GM18909 (cell line): Measurements from ENCODE around the gene CAV1.
A peak's percentile ranks its signal among the peaks of the same experiment; 100 is the strongest.

Experiments
- ATAC-seq: cut with Tn5 transposase; IDR thresholded peaks from one replicate; pipeline ENCODE4 v1.9.1; 2021; ENCODE audit warnings: mild to moderate bottlenecking; ENCODE audit not compliant: unreplicated experiment, poor library complexity

CAV1 gene

GRCh38 chr7:116527521-116527920 is 2.7 kb downstream of the CAV1 start:
- no peak for ATAC-seq

- ATAC-seq: no peak
Measured at GRCh38 chr7:116528008-116528789, 3.4 kb downstream of the CAV1 start.

GRCh38 chr7:116529250-116529649 is 4.4 kb downstream of the CAV1 start:
- no peak for ATAC-seq

DNA sequence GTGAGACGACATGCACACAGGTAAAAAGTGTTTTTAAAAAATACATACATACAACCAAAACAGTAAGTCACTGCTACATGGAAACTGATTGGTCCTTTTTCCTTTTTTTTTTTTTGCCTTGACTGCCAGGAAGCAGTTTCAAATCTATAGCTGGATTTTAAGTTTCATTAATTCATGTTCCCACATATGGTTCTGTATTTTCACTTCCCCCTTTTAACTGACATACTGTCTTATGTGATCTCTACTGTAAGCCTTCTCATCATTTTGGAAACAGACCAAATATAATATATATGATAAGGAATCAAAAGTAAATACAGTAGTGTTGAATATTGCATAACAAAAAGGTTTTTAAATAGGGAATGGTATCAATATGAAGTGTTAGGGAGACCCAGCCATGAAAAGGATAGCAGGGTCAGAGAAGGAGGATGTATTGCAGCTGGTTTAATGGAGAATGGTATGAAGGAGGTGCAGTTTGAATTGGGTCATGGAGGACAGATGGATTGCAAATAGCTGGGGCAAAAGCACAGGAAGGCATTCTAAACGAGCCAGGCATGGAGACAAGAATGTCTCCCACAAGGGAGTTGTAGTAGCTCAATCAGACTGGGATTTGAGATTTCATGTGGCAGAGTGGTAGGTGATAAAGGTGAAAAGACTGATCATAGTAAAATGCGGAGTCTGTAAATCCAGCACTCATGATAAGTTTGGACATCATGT is 5.4 kb downstream of the CAV1 start:
- no peak for ATAC-seq

DNA sequence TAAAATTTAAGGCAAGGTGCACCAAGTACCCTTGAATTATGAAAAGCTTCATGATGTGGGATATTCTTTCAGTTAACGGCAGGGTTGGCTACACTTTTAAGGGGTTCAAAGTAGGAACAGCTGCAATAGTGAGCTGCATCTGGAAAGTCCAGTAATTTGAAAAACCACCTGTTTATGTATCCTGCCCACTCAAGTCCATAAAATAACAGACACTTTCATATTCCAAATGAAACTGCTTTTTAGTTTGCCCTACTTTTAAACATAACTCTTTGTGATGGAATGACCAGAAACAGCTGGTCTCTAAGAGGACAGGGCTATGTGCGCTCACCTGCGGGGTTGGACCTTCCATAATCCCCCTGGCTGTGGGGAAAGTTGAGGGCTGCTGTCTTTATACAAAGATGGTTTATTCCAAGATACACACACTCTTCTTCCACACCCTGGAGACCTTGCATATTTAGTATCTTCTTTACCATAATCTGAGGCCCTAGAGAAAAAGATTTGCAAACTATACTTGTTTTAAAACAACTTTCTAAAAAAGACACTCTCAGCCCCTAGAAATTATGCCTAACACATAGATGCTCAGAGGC is 7.4 kb downstream of the CAV1 start:
- ATAC-seq: no peak

GRCh38 chr7:116534790-116535189 is 10.0 kb downstream of the CAV1 start:
- no peak for ATAC-seq

GRCh38 chr7:116535416-116535815 is 10.6 kb downstream of the CAV1 start:
- ATAC-seq: no peak

GRCh38 chr7:116538138-116538537 is 13.3 kb downstream of the CAV1 start:
- no peak for ATAC-seq

DNA sequence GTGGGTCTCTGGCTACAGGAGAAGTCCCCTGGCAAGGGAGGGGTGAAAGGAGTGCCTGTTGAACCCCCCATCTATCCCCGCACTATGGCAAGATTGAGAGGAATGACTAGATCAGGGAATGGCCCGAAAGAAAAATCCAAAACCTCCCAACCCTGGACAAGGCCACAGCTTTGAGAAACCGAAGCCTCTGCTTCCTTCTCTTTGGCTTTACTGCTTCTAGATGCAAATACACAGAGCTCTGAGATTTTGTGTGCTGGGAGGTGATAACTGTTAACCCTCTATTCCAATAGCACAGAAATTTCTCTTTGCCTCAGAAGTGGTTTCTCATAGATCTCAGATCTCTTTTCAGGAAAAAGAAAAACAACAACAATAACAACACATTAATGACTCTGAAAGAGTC is 15.0 kb downstream of the CAV1 start:
- no peak for ATAC-seq

- no peak for ATAC-seq
Measured at GRCh38 chr7:116540743-116541142, 15.9 kb downstream of the CAV1 start.

DNA sequence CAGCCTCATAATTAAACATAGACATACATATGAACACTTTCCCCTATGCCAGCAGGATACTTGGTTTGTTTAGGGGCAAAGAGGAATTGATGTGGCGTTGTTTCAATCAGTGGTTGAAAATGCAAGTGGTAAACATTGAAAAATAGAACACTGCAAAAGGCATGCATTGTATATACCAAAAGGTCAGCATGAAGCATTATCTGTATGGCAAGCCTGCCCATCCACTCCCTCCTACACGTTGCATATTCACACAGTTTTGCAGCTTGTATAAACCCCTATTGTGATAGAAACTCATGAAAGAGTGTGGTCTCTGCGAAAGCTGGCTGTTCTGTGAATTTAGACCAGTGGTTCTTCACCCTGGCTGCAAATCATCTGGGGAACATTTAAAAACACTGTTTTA is 17.1 kb downstream of the CAV1 start:
- ATAC-seq: no peak

GRCh38 chr7:116542618-116543017 is 17.8 kb downstream of the CAV1 start:
- no peak for ATAC-seq

DNA sequence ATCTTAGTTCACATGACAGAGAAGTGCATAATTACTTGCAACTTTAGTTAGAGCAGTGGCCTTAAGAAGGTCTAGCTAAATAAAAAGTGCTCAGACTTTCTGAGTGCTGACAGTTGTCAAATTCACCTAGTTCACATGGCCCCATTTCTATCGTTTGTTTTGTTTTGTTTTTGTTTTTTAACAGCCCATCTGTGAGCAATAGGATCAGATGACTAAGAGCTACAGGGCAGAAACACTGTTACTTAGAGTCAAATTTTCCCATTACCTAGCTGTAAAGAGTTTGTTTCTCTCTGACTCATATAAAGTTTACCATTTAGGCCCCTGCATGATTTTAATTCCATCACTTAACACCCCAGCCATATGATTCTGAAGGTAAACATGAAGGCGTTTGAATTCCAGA is 18.8 kb downstream of the CAV1 start:
- no peak for ATAC-seq

DNA sequence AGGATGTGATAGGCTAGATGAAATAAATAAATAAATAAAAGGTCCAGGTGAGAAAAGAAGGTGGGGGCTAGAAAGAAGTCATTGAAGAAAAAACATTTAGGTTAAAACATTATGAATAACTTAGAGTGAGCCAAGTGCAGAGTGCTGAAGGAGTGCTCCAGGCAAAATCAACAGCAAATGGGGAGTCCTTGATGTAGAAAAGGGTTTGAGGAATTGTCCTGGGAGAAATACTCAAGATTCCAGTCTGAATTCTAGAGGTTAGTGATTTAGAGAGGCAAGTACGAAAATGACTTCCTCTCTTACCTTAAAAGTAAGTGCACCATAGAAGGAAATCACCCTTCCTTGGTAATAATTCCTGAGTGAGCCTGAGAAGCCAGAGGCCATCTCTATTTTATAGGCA is 19.7 kb downstream of the CAV1 start:
- no peak for ATAC-seq

GRCh38 chr7:116545411-116545993 is 20.7 kb downstream of the CAV1 start:
- ATAC-seq: no peak

- no peak for ATAC-seq
Measured at GRCh38 chr7:116546054-116546453, 21.2 kb downstream of the CAV1 start.

GRCh38 chr7:116546916-116547315 is 22.1 kb downstream of the CAV1 start:
- ATAC-seq: no peak

GRCh38 chr7:116547347-116547746 is 22.5 kb downstream of the CAV1 start:
- ATAC-seq: no peak

DNA sequence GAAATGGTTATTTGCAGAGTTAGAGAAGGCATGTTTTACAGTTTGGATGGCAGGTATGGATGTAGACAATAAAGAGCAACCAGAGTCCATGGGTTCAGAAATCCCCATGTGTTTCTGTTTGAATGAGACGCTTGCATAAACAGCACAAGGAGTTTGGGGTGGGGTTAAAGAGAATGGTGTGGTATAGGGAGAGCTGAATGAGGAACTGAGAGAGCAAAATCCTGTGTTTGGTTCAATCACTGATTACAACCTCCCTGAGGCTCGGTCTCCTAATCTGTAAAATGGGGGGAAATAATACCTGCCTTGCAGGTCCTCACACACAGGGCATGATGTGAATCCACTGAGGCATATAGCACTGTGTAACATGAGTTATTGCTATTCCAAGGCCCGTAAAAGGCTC is 23.7 kb downstream of the CAV1 start:
- ATAC-seq: peak; percentile 88

DNA sequence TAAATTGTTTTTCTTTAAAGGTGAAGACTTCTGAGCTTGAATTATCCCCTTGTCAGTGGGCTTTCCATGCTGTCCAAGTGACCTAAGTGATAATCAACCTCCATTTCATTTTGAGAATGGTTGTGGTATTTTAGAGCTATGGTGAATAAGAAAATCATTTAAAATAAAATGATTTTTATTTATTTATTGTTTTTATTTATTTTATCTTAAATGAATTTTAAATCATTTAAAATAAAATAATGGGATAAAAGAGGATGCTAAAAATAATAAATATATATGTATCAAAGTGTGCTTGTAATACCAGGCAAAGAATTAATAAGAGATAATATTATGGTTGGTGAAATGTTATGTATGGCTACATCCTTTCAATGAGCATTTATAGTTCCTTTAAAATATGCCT is 24.5 kb downstream of the CAV1 start:
- no peak for ATAC-seq

- no peak for ATAC-seq
Measured at GRCh38 chr7:116551692-116552091, 26.9 kb downstream of the CAV1 start.
